ENCODE results near the gene HEXD. TPM values are rescaled to one million over a fixed set of nuclear protein-coding genes. Genes with fewer than 3 reads are reported as not detected.

Gene HEXD
- total RNA-seq, 4 donors from 2014 or later: 13.9 to 31.9 (median 19.1) TPM

- H3K4me3 ChIP-seq: no peak overlapping the region
- H3K27me3 ChIP-seq: peaks cover 93% of the 10 kb centered on the region
- H3K36me3 ChIP-seq: no peaks in the 10 kb centered on the region
- H3K27ac ChIP-seq: no peak overlapping the region
- H3K9me3 ChIP-seq: no peaks in the 10 kb centered on the region
- no peak for ATAC-seq
- peaks cover 0 to 28% (median 17%) of the 10 kb centered on the region in 3 donors for H3K4me1 ChIP-seq
- TF ChIP-seq POLR2AphosphoS5 (IDR thresholded peaks at IDR 0.05) (no peak), POLR2A (IDR thresholded peaks at IDR 0.05) (no peak), EP300 (IDR thresholded peaks at IDR 0.05) (no peak)
- WGBS, 2 donors (ENCODE audit: low coverage in 1 of 2): no CpG with 5 or more reads among the region's 11 CpGs
Measured at GRCh38 chr17:82382933-82383255, 35.3 kb upstream of the HEXD start.

GRCh38 chr17:82383411-82383810 is 34.7 kb upstream of the HEXD start:
- no CpG with 5 or more reads among the region's 18 CpGs for WGBS, 2 donors (ENCODE audit: low coverage in 1 of 2)
- peaks cover 93% of the 10 kb centered on the region for H3K27me3 ChIP-seq

GRCh38 chr17:82384051-82384729 is 34.0 kb upstream of the HEXD start:
- ATAC-seq: no peak
- no peak overlapping the region for H3K4me3 ChIP-seq
- H3K36me3 ChIP-seq: no peaks in the 10 kb centered on the region
- 67% methylated on average over 3 of the region's 22 CpGs; no CpG with 5 or more reads in 1 of the 2 donors for WGBS, 2 donors (ENCODE audit: low coverage in 1 of 2)
- no peak for TF ChIP-seq EP300 (IDR thresholded peaks at IDR 0.05)
- no peak for TF ChIP-seq CTCF (IDR thresholded peaks at IDR 0.05)
- no peak for TF ChIP-seq POLR2A (IDR thresholded peaks at IDR 0.05)
- no peak for TF ChIP-seq POLR2AphosphoS5 (IDR thresholded peaks at IDR 0.05)
- peaks cover 85% of the 10 kb centered on the region for H3K27me3 ChIP-seq
- H3K9me3 ChIP-seq: no peaks in the 10 kb centered on the region
- H3K27ac ChIP-seq: peak overlapping the region in 1 of 4 donors; percentile 74
- peaks cover 0 to 28% (median 17%) of the 10 kb centered on the region in 3 donors for H3K4me1 ChIP-seq

More at GRCh38 chr17:82383411-82383810, 34.7 kb upstream of the HEXD start:
- ATAC-seq: no peak
- Histone ChIP-seq H3K9me3 (no peaks in the 10 kb centered on the region), H3K4me3 (no peak overlapping the region), H3K27ac (peak overlapping the region in 1 of 4 donors; percentile 74), H3K36me3 (no peaks in the 10 kb centered on the region), H3K4me1 (peaks cover 0 to 28% (median 17%) of the 10 kb centered on the region in 3 donors)
- no peak for TF ChIP-seq CTCF (IDR thresholded peaks at IDR 0.05)
- TF ChIP-seq POLR2A (IDR thresholded peaks at IDR 0.05): no peak
- TF ChIP-seq POLR2AphosphoS5 (IDR thresholded peaks at IDR 0.05): no peak

GRCh38 chr17:82384730-82385481 is 33.2 kb upstream of the HEXD start:
- Histone ChIP-seq H3K36me3 (no peaks in the 10 kb centered on the region), H3K4me1 (peaks cover 0 to 28% (median 17%) of the 10 kb centered on the region in 3 donors), H3K27ac (peak overlapping the region in 2 of 4 donors; percentile 54 to 74), H3K27me3 (peaks cover 78% of the 10 kb centered on the region), H3K9me3 (no peaks in the 10 kb centered on the region), H3K4me3 (no peak overlapping the region)
- TF ChIP-seq CTCF (IDR thresholded peaks at IDR 0.05) (no peak), POLR2A (IDR thresholded peaks at IDR 0.05) (no peak), EP300 (IDR thresholded peaks at IDR 0.05) (no peak), POLR2AphosphoS5 (IDR thresholded peaks at IDR 0.05) (no peak)
- no peak for ATAC-seq
- no CpG with 5 or more reads among the region's 26 CpGs for WGBS, 2 donors (ENCODE audit: low coverage in 1 of 2)

- Histone ChIP-seq H3K4me1 (peaks cover 0 to 28% (median 17%) of the 10 kb centered on the region in 3 donors), H3K27me3 (peaks cover 70% of the 10 kb centered on the region), H3K4me3 (no peak overlapping the region), H3K9me3 (no peaks in the 10 kb centered on the region), H3K36me3 (no peaks in the 10 kb centered on the region), H3K27ac (peak overlapping the region in 2 of 4 donors; percentile 54 to 74)
- 33% methylated on average over 1 of the region's 26 CpGs; no CpG with 5 or more reads in 1 of the 2 donors for WGBS, 2 donors (ENCODE audit: low coverage in 1 of 2)
- TF ChIP-seq EP300 (IDR thresholded peaks at IDR 0.05) (no peak), POLR2AphosphoS5 (IDR thresholded peaks at IDR 0.05) (no peak), POLR2A (IDR thresholded peaks at IDR 0.05) (no peak), CTCF (IDR thresholded peaks at IDR 0.05) (no peak)
- no peak for ATAC-seq
Measured at GRCh38 chr17:82385559-82386254, 32.4 kb upstream of the HEXD start.
